Measurements from ENCODE around the gene PIGZ. TPM values are rescaled to one million over a fixed set of nuclear protein-coding genes. Genes with fewer than 3 reads are reported as not detected.

Gene PIGZ
- total RNA-seq, 4 donors from 2014 or later, result 143 to 541 (median 233) TPM

DNA sequence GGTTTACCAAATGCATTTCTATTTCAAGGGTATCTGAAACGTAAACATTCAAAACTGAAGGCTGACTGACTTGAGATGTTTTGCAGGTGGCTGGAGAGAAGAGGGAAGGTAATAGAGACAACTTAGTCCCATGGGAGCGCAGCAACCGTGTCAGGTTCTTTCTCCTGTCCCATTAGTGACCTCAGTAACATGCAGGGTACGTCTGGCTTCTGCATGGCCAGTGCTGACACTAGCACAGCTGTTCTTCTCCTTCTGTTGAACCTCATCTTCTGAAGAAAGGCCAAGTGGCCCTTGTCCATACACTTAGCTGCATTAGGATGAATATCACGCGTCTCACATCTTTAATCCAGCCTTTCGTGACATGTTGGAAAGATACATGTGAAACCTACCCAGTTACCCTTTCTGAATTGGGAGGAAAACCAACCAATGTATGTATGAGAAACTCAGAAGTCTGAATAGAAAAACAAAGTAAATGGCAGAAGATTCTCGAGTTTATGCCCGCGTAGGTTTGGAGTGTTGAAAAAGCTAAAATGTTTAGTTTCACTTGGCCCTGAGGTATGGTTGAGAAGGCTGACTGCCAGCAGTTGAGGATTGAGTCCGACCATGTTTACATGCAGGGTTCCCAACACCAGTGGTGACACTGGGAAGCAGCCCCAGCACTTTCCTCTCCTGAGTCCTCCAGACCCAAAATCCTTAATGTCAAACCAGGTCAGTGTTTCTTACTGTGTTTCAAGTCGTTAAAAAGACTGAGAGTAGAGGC, 36.6 kb downstream of the PIGZ start:
- Histone ChIP-seq H3K4me3 (no peak overlapping the region), H3K9me3 (no peaks in the 10 kb centered on the region), H3K4me1 (no peaks in the 10 kb centered on the region), H3K27me3 (no peaks in the 10 kb centered on the region), H3K27ac (no peak overlapping the region), H3K36me3 (peaks cover 0 to 43% (median 18%) of the 10 kb centered on the region in 4 donors)
- WGBS, 2 donors (ENCODE audit: low coverage in 1 of 2), result 60 to 82% methylated on average over 1 to 12 of the region's 12 CpGs
- TF ChIP-seq POLR2A (IDR thresholded peaks at IDR 0.05) (no peak), POLR2AphosphoS5 (IDR thresholded peaks at IDR 0.05) (no peak), EP300 (IDR thresholded peaks at IDR 0.05; ENCODE audit: low read depth) (no peak)
- TF ChIP-seq, protein P1, sequence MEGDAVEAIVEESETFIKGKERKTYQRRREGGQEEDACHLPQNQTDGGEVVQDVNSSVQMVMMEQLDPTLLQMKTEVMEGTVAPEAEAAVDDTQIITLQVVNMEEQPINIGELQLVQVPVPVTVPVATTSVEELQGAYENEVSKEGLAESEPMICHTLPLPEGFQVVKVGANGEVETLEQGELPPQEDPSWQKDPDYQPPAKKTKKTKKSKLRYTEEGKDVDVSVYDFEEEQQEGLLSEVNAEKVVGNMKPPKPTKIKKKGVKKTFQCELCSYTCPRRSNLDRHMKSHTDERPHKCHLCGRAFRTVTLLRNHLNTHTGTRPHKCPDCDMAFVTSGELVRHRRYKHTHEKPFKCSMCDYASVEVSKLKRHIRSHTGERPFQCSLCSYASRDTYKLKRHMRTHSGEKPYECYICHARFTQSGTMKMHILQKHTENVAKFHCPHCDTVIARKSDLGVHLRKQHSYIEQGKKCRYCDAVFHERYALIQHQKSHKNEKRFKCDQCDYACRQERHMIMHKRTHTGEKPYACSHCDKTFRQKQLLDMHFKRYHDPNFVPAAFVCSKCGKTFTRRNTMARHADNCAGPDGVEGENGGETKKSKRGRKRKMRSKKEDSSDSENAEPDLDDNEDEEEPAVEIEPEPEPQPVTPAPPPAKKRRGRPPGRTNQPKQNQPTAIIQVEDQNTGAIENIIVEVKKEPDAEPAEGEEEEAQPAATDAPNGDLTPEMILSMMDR (IDR thresholded peaks at IDR 0.05), result no peak
- intact Hi-C loops (cut with DNase I; ENCODE audit: low total_unique reads) (no loop called here), in situ Hi-C loops (cut with MboI; ENCODE audit: low pct_ligation_motif_present in 1 of 4, low pct_unique_long_range_greater_than_20kb in 1 of 4, low sequenced_read_pairs in 3 of 4) (no loop called here)
- no peak for DNase-seq

DNA sequence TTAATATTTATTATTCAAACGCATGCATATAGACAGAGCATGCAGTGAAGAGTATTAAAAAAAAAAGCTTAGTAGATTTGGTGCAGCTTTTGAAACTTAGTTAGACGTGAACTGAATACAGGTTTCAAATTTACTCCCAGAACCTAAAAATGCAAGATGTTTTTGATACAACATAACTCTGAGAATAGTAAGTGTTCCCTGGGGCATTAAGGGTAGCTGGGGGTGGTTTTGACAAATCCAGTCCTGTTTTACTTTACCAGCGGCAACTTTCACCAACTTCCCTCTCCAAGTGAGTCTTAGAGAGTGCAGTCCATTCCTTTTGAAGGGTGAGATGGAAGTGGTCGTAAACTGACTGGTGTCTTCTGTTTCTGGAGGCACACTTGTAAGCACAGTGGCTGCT, 37.5 kb downstream of the PIGZ start:
- WGBS, 2 donors (ENCODE audit: low coverage in 1 of 2), result 84 to 100% methylated on average over 3 to 4 of the region's 4 CpGs
- intact Hi-C loops (cut with DNase I; ENCODE audit: low total_unique reads) (no loop called here), in situ Hi-C loops (cut with MboI; ENCODE audit: low pct_ligation_motif_present in 1 of 4, low pct_unique_long_range_greater_than_20kb in 1 of 4, low sequenced_read_pairs in 3 of 4) (no loop called here)
- H3K36me3 ChIP-seq, result peaks cover 0 to 38% (median 14%) of the 10 kb centered on the region in 4 donors
- H3K4me3 ChIP-seq, result no peak overlapping the region
- no peak for DNase-seq
- no peak overlapping the region for H3K27ac ChIP-seq
- no peaks in the 10 kb centered on the region for H3K9me3 ChIP-seq
- H3K27me3 ChIP-seq, result no peaks in the 10 kb centered on the region
- no peaks in the 10 kb centered on the region for H3K4me1 ChIP-seq
- TF ChIP-seq EP300 (IDR thresholded peaks at IDR 0.05; ENCODE audit: low read depth) (no peak), POLR2A (IDR thresholded peaks at IDR 0.05) (no peak), POLR2AphosphoS5 (IDR thresholded peaks at IDR 0.05) (no peak)

DNA sequence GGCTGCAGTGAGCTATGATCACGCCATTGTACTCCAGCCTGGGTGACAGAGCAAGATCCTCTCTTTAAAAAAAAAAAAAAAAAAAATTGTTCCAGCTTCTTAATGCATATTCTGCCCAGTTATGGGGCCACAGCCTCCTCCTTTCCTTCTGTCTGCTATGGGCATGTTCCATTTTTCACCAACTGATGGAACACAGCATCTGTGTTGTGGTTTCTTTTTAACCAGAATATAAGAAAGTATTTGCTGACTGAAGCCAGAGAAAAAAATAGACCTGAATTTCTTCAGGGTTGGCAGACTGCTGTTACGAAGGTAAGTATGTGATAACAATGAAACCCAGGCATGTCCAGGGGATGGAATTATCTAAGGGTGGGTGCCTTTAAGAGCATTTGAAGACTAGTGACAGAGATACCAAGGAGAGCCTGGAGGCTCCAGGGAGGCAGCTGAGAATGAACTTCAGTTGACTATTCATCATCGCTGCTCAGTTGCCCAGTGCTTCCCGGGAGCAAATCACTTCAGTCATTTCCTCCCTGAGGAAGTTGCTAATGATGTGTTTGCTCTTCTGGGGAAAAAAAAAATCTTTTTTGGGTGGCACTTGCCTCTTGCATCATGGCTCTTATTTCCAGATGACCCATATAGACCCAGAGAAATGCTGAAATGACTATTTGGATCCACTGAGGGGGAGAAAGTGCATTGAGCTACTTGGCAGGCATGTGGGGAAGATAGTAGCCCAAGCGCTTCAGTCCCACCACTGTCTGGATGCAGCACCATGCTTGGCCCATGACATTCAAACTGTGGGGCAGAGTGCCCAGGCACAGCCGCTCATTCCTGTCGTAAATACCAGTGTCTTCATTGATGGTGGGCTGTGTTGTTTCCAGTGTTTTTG, 40.8 kb downstream of the PIGZ start:
- Histone ChIP-seq H3K27ac (no peak overlapping the region), H3K4me3 (no peak overlapping the region), H3K9me3 (no peaks in the 10 kb centered on the region), H3K27me3 (no peaks in the 10 kb centered on the region), H3K36me3 (peaks cover 0 to 22% (median 8%) of the 10 kb centered on the region in 4 donors), H3K4me1 (no peaks in the 10 kb centered on the region)
- no peak for TF ChIP-seq EP300 (IDR thresholded peaks at IDR 0.05; ENCODE audit: low read depth)
- TF ChIP-seq, protein P1 (IDR thresholded peaks at IDR 0.05), result no peak
- intact Hi-C loops (cut with DNase I; ENCODE audit: low total_unique reads), result no loop called here
- 88 to 94% methylated on average over 2 to 7 of the region's 7 CpGs for WGBS, 2 donors (ENCODE audit: low coverage in 1 of 2)
- DNase-seq, result no peak
- in situ Hi-C loops (cut with MboI; ENCODE audit: low pct_ligation_motif_present in 1 of 4, low pct_unique_long_range_greater_than_20kb in 1 of 4, low sequenced_read_pairs in 3 of 4), result no loop called here

DNA sequence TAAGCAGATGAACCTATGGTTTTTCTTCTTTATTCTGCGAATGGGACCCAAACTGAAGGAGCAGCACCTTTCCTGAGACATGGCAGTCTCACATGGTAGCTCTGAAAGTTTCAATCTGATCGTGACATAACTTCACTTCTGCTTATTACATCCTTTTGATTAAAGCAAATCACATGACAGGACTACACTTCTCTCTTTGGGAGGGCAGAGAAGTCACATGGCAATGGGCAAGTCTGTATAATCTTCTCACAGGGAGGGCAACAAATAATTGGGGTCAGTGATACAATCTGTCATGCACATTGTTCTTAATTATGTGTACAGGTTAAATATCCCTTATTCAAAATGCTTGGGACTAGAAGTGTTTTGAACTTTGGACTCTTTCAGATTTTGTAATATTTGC, 47.9 kb downstream of the PIGZ start:
- H3K27me3 ChIP-seq, result no peaks in the 10 kb centered on the region
- intact Hi-C loops (cut with DNase I; ENCODE audit: low total_unique reads) (no loop called here), in situ Hi-C loops (cut with MboI; ENCODE audit: low pct_ligation_motif_present in 1 of 4, low pct_unique_long_range_greater_than_20kb in 1 of 4, low sequenced_read_pairs in 3 of 4) (no loop called here)
- peaks cover 0 to 15% (median 4%) of the 10 kb centered on the region in 4 donors for H3K36me3 ChIP-seq
- H3K4me1 ChIP-seq, result no peaks in the 10 kb centered on the region
- WGBS, 2 donors (ENCODE audit: low coverage in 1 of 2), result 57% methylated on average over 2 of the region's 2 CpGs; no CpG with 5 or more reads in 1 of the 2 donors
- no peak overlapping the region for H3K27ac ChIP-seq
- DNase-seq, result no peak
- TF ChIP-seq, protein P1 (IDR thresholded peaks at IDR 0.05), result no peak
- TF ChIP-seq POLR2AphosphoS5 (IDR thresholded peaks at IDR 0.05) (no peak), EP300 (IDR thresholded peaks at IDR 0.05; ENCODE audit: low read depth) (no peak)
- H3K9me3 ChIP-seq, result no peaks in the 10 kb centered on the region
- H3K4me3 ChIP-seq, result no peak overlapping the region
